Body of pancreas (tissue), 4 donors: ENCODE measurements around the gene PARP8.

Experiments used
- CTCF ChIP-seq, 7 experiments: fragments of 450-650 bp in 4 of 7; fragments of 200-600 bp in 3 of 7; sonication (generic) in 3 of 7; IDR thresholded peaks; one replicate each; pipeline ENCODE4 v1.5.1; 2016 to 2019; ENCODE audit warnings: antibody characterized with exemption in 7 of 7
- POLR2A ChIP-seq, 3 donors: fragments of 450-650 bp; IDR thresholded peaks; one replicate each; pipeline ENCODE4 v1.6.1; 2016; ENCODE audit warnings: antibody characterized with exemption in 3 of 3, mild to moderate bottlenecking in 2 of 3

- TF ChIP-seq CTCF (IDR thresholded peaks at IDR 0.05) (no peak), POLR2A (IDR thresholded peaks at IDR 0.05) (no peak)
Observed at GRCh38 chr5:50875002-50875344, 208.5 kb downstream of the PARP8 start.
